ENCODE results near the gene SERPINF2. TPM values are rescaled to one million over a fixed set of nuclear protein-coding genes. Genes with fewer than 3 reads are reported as not detected.
"Not testable (repeated sequence)": the region's sequence is repeated elsewhere in the genome, so short reads cannot be mapped to it uniquely, and the experiment has no call there.

SERPINF2 gene
- polyA plus RNA-seq, 10 donors: 0.35 to 2.1 (median 1.1) TPM

DNA sequence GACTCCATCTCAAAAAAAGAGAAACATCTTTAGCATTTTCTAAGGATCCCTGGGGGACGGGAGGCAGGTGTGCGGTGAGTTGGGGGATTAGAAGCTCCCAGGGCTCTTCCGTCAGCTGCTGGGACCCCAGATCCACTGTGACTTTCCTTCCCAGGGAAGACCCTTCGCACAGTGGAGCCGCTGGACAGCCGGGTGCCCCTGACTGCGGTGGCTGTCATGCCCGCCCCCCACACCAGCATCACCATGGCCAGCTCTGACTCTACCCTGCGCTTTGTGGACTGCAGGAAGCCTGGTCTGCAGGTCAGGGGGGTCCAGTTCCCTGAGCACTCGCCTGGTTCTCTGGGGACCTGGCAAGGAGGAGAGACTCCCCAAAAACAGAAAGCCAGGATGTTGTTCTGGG, 7.3 kb upstream of the SERPINF2 start:
- DNase-seq: no peak

DNA sequence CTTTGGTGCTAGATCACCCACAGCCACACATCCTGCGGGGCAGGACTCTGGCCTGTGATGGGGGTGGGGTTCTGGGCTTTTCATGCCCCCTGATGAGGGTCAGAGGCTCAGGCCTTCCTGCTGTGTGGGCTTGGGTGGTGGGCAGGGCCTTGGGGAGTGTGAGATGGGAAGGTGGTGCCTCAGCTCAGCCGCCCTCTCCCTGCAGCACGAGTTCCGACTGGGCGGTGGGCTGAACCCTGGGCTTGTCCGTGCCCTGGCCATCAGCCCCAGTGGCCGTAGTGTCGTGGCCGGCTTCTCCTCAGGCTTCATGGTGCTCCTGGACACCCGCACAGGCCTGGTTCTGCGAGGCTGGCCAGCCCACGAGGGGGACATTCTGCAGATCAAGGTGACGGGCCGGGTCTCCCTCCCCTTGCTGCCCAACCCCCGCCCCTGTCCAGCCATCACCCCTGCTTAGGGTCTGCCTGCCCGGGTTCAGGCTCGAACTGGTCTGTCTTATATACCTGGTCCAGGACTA, 6.8 kb upstream of the SERPINF2 start:
- no peak for DNase-seq

DNA sequence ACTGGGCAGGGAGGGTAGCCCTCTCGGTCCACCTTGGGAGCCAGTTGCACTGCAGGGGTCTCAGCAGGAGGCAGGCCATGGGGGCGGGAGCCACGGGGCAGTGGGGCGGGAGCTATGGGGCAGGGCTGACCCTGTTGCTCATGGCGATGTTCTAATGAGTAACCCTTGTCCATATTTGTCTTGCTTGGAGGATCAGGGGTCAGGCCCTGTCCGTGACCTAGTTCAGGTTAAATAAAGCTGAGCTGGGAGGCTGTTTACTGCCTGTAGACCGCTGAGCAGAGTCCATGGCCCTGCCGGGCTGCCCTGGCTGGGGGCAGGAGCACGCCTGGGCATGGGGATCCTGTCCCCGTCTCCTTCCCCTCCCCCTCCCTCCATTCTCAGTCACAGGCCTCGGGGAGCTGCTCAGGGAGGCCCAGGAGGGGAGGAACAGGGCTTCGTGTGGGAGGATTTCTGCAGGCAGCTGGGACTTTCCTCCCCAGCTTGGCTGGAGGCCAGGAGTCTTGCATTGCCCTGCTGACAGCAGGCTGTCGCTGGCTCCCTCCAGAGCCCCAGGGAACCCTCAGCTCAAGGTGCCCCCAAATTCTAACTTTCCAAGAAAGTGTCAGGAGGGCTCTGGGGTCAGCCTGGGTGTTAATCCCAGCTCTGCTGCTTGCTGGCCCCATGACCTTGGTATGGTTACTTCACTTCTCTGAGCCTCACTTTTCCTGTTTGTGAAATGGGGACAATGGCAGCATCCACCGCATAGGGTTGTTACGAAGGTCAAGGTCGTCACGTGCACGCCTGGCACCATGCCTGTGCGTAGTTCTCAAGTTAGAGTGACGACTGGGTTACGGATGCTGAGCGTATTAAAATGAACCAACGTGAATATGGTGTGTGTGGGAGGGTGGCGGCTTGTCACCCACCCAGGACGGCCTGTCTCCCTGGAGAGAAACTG, 6.1 kb upstream of the SERPINF2 start:
- peak in 1 of 3 donors; percentile 60 for DNase-seq

DNA sequence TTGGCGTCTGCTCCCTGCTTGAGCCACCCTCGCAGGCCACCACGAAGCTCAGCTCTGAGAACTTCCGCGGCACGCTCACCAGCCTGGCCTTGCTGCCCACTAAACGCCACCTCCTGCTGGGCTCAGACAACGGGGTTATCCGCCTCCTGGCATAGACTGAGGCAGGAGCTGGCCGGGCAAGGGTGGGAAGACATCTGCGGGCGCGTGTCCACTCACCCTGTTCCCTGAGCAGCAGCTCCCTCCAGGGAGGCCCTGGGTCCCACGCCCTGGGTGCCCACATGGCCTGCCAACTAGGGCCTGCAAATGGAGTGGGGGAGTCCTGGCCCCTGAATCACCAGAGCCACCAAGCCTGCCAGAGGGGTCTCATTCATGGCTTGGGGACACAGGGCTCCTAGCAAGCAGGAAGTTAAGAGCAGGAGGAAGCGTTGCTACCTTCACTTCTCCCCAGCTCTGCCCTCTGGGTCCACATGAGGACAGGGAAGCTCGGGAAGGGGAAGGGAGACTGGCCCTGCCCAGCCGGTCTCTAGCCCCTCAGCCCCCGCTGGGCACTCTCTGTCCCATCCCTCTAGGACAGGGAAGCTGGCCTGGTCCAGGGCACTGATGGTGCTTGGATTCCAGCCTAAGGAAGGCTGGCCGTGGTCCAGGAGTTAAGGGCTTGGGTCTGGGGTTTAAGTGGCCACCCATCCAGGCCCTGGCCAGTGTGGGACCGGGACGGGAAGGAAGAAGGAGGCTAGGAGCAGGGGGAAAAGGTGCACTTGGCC, 5.0 kb upstream of the SERPINF2 start:
- no peak for DNase-seq

DNA sequence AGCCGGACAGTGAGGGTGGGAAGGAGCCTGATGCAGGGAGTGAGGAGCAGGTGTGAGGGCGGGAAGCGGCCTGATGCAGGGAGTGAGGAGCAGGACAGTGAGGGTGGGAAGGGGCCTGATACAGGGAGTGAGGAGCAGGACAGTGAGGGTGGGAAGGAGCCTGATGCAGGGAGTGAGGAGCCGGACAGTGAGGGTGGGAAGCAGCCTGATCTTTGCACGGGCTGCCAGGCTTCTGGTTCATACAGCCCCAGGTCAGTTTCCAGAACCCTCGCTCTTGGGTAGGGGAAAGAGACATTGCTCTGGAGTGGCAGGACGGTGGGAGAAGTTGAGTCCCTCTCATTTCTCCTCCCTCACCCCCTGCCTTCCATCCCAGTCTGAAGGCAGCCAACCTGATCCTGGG, 772 bp upstream of the SERPINF2 start:
- DNase-seq: not testable (repeated sequence)

DNA sequence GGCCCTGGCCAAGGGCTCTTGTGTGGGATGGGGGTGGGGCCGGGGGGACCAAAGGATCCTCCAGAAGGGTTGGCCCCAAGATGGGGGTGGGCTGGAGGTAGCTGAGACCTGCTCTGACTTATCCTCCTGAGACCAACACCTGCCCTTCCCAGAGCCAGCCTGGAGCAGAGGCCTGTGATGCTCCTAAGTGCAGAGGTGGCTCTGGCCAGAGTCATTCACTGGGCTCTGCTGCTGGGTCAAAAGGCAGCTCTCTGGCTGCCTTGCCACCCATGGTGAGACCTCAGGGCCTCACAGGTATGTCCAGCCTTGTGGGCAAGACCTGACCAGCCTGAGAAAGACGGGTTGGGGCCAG, 393 bp downstream of the SERPINF2 start:
- no peak for DNase-seq

DNA sequence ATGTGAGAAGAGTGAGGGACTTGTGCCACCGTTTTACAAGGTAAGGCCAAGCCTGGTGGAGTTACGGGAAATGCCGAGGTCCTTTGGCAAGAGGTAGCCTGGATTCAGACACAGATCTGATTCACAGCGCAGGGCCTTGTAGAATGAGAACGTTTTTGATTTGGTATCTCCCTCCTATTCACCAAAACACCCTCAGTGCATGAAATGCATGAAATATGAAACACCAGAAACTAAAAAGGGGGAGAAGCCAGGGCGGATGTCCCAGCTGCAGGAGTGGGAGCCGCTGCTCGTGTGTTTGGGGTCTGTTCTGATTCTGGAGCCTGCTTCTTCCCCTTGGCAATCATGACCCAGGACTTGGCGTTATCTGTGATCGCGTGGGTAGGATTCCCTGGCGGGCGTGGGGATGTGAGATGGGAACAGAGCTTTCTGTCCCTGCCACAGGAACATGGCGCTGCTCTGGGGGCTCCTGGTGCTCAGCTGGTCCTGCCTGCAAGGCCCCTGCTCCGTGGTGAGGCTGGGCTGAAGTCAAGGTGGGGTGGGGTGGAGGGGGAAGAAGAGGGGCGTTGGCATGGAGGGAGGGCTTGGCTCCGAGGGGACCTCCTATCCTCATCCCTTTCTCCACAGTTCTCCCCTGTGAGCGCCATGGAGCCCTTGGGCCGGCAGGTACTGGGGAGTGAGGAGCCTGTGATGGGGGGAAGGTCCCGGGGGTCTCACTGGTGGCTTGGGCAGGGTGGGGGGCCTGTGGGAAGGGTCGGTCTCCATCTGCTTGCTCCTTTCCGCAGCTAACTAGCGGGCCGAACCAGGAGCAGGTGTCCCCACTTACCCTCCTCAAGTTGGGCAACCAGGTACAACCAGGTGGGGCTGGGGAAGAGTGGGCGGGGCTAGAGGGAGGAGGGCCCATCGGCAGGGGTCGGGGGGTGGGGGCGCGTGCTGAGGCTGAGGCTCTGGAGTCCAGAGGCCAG, 2.2 kb downstream of the SERPINF2 start:
- DNase-seq: no peak

DNA sequence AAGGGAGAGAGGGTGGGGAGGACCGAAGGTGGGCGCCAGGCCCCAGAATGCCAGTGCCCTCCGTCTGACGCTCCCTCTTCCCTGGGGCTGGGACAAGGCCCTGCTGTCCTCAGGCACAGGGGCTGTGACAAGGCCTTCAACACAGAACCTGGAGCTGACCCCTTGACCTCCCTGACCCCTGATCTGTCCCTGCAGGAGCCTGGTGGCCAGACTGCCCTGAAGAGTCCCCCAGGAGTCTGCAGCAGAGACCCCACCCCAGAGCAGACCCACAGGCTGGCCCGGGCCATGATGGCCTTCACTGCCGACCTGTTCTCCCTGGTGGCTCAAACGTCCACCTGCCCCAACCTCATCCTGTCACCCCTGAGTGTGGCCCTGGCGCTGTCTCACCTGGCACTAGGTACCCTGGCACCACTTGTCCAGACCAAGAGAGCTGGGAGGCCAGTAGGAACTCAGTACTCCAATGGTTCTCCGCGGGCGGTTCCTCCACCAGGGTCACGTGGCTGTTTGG, 2.9 kb downstream of the SERPINF2 start:
- DNase-seq: no peak

DNA sequence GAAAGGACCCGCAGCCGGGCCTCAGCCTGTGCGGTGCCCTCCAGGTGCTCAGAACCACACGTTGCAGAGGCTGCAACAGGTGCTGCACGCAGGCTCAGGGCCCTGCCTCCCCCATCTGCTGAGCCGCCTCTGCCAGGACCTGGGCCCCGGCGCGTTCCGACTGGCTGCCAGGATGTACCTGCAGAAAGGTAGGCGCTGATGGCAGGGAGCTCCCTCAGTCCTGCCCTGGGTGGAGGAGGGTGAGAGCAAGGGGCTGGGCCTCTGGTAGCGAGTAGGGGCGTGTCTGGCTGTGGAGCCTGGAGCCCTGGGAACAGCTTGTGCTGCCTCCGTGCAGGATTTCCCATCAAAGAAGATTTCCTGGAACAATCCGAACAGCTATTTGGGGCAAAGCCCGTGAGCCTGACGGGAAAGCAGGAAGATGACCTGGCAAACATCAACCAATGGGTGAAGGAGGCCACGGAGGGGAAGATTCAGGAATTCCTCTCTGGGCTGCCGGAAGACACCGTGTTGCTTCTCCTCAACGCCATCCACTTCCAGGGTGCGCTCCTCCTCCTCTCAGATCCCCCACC, 4.4 kb downstream of the SERPINF2 start:
- no peak for DNase-seq

DNA sequence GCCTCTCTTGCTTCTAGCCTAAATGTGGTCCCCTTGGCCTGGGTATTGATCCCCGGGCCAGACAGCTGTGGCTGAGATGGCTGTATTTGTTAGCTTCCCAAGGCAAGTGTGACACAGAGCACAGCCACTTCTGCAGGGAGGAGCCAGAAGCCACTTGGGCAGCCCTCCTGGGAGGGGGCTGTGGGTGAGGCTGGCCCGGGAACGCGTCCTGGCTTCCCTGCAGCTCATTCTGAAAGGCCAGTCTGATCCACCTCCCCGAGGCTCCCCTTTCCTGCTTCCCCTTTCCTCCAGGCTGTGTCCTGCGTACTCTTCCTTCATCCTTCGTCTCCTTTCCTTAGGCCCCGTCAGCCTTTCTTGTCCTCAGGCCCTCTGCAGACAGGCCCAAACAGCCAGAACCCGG, 8.0 kb downstream of the SERPINF2 start:
- no peak for DNase-seq

DNA sequence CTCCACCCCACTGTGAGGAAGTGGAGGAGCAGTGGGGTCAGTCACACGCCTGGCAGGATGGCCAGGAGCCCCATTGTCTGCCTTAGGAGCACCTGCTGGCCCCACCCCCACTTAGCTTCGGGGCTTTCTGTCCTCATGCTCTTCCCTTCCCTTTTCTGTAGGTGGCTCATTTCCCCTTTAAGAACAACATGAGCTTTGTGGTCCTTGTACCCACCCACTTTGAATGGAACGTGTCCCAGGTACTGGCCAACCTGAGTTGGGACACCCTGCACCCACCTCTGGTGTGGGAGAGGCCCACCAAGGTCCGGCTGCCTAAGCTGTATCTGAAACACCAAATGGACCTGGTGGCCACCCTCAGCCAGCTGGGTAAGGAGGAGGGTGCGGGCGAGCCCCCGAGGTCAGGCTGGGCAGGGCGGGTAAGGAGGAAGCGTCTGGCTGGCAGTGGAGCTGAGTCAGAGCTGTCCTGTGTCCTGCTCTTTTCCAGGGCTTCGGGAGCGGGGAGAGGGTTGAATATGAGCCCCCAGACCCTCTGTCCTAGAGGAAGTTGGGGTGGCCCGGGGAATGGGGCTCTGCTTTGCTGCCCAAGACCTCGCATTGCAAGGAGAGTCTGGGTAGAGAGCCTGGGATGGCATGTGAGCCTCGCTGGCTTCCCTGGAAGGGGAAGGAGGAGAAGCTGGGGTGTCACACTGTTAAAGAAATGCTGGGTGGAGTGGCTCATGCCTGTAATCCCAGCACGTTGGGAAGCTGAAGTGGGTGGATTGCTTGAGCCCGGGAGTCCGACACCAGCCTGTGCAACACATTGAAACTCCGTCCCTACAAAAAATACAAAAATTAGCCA, 10.0 kb downstream of the SERPINF2 start:
- no peak for DNase-seq

DNA sequence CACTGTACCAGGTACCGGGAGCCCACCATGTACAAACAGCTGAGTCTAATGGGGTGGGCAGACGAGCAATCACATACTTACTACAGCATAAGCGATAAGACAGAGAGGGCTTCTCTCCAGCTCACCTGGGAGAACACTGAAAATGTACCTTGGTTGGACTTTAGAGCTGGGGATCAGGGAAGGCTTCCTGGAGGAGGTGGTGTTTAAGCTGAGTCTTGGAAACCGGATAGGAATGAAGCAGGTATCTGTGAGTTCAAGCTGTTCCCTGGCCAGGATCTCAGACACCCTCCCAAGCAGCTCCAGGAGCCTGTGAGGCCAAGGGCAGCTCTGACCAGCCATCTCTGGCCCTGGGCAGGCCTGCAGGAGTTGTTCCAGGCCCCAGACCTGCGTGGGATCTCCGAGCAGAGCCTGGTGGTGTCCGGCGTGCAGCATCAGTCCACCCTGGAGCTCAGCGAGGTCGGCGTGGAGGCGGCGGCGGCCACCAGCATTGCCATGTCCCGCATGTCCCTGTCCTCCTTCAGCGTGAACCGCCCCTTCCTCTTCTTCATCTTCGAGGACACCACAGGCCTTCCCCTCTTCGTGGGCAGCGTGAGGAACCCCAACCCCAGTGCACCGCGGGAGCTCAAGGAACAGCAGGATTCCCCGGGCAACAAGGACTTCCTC, 11.2 kb downstream of the SERPINF2 start:
- no peak for DNase-seq

DNA sequence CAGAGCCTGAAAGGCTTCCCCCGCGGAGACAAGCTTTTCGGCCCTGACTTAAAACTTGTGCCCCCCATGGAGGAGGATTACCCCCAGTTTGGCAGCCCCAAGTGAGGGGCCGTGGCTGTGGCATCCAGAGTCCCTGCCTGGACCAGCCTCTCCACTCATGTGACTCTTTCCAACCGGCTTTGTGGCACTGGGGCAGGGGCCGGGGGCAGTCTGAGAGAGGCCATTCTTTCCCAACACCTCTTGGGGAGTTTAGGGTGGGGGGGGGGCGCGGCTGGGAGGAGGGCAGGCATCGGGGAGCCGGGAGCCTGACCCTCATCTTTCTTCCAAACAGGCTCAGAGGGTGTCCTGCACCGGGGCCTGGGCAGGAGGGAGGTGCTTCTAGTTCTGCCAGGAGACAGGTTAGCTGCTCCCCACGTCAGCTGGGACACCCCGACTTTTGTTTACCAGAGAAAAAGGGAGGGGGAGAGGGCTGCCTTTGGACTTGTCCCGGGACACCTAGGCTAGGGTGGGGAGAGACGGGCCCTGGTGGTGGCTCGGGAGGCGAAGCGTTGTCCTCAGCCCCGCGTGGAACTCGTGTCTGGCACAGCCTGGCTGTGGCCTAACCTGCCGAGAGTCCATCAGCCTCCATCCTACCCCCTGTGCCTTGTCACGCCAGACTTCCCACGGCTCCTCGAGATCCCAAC, 11.9 kb downstream of the SERPINF2 start:
- DNase-seq: no peak

DNA sequence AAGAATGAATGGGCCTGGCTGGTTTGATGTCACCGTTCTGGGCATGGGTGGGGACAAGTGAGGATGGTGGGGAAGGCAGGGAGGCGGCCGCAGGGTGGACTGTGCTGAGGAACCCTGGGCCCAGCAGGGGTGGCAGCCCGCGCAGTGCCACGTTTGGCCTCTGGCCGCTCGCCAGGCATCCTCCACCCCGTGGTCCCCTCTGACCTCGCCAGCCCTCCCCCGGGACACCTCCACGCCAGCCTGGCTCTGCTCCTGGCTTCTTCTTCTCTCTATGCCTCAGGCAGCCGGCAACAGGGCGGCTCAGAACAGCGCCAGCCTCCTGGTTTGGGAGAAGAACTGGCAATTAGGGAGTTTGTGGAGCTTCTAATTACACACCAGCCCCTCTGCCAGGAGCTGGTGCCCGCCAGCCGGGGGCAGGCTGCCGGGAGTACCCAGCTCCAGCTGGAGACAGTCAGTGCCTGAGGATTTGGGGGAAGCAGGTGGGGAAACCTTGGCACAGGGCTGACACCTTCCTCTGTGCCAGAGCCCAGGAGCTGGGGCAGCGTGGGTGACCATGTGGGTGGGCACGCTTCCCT, 12.7 kb downstream of the SERPINF2 start:
- peak in 1 of 3 donors; percentile 49 for DNase-seq

DNA sequence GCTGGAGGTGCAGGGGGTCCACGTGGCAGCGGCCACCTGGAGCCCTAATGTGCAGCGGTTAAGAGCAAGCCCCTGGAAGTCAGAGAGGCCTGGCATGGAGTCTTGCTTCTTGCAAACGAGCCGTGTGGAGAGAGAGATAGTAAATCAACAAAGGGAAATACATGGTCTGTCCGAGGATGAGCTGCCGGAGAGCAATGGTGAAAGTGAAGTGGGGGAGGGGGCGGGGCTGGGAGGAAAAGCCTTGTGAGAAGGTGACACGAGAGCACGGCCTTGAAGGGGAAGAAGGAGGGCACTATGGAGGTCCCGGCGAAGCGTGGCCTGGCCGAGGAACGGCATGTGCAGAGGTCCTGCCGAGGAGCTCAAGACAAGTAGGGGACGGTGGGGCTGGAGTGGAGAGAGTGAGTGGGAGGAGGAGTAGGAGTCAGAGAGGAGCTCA, 13.2 kb downstream of the SERPINF2 start:
- DNase-seq: no peak

DNA sequence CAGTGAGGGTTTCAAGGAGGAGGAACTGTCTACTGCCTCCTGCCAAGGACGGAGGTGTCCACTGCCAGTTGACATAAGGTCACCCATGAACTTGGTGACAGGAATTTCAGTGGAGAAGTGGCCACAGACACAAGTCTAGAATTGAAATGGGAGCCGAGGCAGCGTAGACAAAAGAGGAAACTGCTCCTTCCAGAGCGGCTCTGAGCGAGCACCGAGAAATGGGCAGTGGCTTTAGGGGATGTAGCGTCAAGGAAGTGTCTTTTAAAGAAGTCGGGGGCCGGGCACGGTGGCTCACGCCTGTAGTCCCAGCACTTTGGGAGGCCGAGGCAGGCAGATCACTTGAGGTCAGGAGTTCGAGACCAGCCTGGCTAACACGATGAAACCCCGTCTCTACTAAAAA, 16.1 kb downstream of the SERPINF2 start:
- DNase-seq: no peak

DNA sequence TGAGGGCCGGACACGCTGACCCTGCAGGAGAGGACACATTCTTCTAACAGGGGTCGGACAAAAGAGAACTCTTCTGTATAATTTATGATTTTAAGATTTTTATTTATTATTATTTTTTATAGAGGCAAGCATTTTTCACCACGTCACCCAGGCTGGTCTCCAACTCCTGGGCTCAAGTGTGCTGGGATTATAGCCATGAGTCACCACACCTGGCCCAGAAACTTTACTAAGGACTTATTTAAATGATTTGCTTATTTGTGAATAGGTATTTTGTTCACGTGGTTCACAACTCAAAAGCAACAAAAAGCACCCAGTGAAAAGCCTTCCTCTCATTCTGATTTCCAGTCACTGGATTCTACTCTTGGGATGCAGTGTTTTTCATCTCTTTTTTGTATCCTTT, 16.9 kb downstream of the SERPINF2 start:
- no peak for DNase-seq

DNA sequence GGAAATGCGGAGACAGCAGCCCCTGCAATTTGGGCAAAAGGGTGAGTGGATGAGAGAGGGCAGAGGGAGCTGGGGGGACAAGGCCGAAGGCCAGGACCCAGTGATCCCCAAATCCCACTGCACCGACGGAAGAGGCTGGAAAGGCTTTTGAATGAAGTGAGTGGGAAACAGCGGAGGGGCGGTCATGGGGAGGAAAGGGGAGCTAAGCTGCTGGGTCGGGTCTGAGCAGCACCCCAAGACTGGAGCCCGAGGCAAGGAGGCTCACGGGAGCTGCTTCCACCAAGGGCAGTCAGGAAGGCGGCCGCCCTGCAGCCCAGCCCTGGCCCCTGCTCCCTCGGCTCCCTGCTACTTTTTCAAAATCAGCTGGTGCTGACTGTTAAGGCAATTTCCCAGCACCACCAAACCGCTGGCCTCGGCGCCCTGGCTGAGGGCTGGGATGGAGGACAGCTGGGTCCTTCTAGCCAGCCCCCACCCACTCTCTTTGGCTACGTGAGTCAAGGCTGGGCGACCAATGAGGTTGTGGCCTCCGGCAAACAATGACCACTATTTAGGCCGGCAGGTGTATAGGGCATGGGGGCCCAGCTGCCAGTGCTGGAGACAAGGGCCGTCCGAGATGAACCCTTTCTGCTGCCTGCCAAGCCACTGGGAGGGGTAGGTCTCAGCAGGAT, 19.7 kb downstream of the SERPINF2 start:
- peak in 2 of 3 donors; percentile 52 to 81 for DNase-seq

All from muscle of back (tissue), 11 donors.